Fibroblast of the aortic adventitia (primary cell): ENCODE results near the gene XPO6. TPM values are rescaled to one million over a fixed set of nuclear protein-coding genes. Genes with fewer than 3 reads are reported as not detected.
"Not testable (repeated sequence)": the region's sequence is repeated elsewhere in the genome, so short reads cannot be mapped to it uniquely, and the experiment has no call there.

Experiments
- DNase-seq: peaks from one replicate; pipeline ENCODE4 v3.0.0-alpha.2; 2010; ENCODE audit warnings: low read depth
- H3K4me3 ChIP-seq: 2 replicates; pipeline ENCODE4 v1.5.1; 2011; ENCODE audit warnings: low read depth, mild to moderate bottlenecking, control low read depth, low read length, moderate library complexity
- CTCF ChIP-seq: IDR thresholded peaks from 2 replicates; pipeline ENCODE4 v1.5.1; 2011; ENCODE audit warnings: mild to moderate bottlenecking, low read length, control low read depth, inconsistent platforms; ENCODE audit not compliant: insufficient read depth
- total RNA-seq: library from RNA; depleted of rRNA; stranded (reverse); fragments of >200 nt; gene quantifications from 2 replicates; pipeline ENCODE4 v1.2.3, GENCODE V29; 2012; ENCODE audit warnings: low replicate concordance

Gene XPO6
- total RNA-seq, 1 donor: 112 TPM

- TF ChIP-seq CTCF: no peak
- no peak overlapping the region for H3K4me3 ChIP-seq
- no peak for DNase-seq
These were observed 44.1 kb upstream of the XPO6 start for GRCh38 chr16:28255838-28256237.

- H3K4me3 ChIP-seq: no peak overlapping the region
- no peak for TF ChIP-seq CTCF
- no peak for DNase-seq
These were observed 42.4 kb upstream of the XPO6 start for GRCh38 chr16:28254158-28254557.

GRCh38 chr16:28250999-28251398, 39.2 kb upstream of the XPO6 start:
- no peak for DNase-seq
- TF ChIP-seq CTCF: no peak
- no peak overlapping the region for H3K4me3 ChIP-seq

- DNase-seq, H3K4me3 ChIP-seq: not testable (repeated sequence)
These were observed 37.7 kb upstream of the XPO6 start for GRCh38 chr16:28249483-28249882.

GRCh38 chr16:28241924-28242323, 30.2 kb upstream of the XPO6 start:
- no peak for DNase-seq
- no peak for TF ChIP-seq CTCF
- no peak overlapping the region for H3K4me3 ChIP-seq

GRCh38 chr16:28237754-28238357, 26.1 kb upstream of the XPO6 start:
- H3K4me3 ChIP-seq: no peak overlapping the region
- no peak for DNase-seq
- TF ChIP-seq CTCF: no peak

- TF ChIP-seq CTCF: no peak
- H3K4me3 ChIP-seq: no peak overlapping the region
- DNase-seq: no peak
These were observed 20.0 kb upstream of the XPO6 start for GRCh38 chr16:28231763-28232162.

- not testable (repeated sequence) for DNase-seq, H3K4me3 ChIP-seq
These were observed 12.1 kb upstream of the XPO6 start for GRCh38 chr16:28223909-28224308.

GRCh38 chr16:28219777-28220176, 8.0 kb upstream of the XPO6 start:
- not testable (repeated sequence) for H3K4me3 ChIP-seq, DNase-seq
